HG02763 (cell line): ENCODE results near the gene CST7.
A peak's percentile ranks its signal among the peaks of the same experiment; 100 is the strongest.

Experiments
- ATAC-seq: cut with Tn5 transposase; IDR thresholded peaks from one replicate; pipeline ENCODE4 v1.9.1; 2021; ENCODE audit warnings: mild to moderate bottlenecking, moderate library complexity; ENCODE audit not compliant: unreplicated experiment

Gene CST7

GRCh38 chr20:24984961-24985640, 36.0 kb downstream of the CST7 start:
- no peak for ATAC-seq

GRCh38 chr20:24985802-24986201, 36.7 kb downstream of the CST7 start:
- ATAC-seq: no peak

GRCh38 chr20:24986436-24987015, 37.5 kb downstream of the CST7 start:
- no peak for ATAC-seq

GRCh38 chr20:24987244-24987643, 38.2 kb downstream of the CST7 start:
- no peak for ATAC-seq

- no peak for ATAC-seq
Measured at GRCh38 chr20:24987873-24988835, 39.1 kb downstream of the CST7 start.

- ATAC-seq: no peak
Measured at GRCh38 chr20:24989162-24989561, 40.1 kb downstream of the CST7 start.

GRCh38 chr20:24990810-24991252, 41.8 kb downstream of the CST7 start:
- no peak for ATAC-seq

GRCh38 chr20:24991897-24992486, 42.9 kb downstream of the CST7 start:
- peak; percentile 15 for ATAC-seq

- ATAC-seq: peak; percentile 96
Measured at GRCh38 chr20:24992487-24993205, 43.6 kb downstream of the CST7 start, which contains the start of gene APMAP. APMAP (minus strand) TSS chr20:24992751; CDS start chr20:24992688, 63 bp downstream.

- ATAC-seq: no peak
Measured at GRCh38 chr20:24993337-24994185, 44.5 kb downstream of the CST7 start.

GRCh38 chr20:24994186-24994465, 45.1 kb downstream of the CST7 start:
- ATAC-seq: no peak

GRCh38 chr20:24994470-24995368, 45.6 kb downstream of the CST7 start:
- ATAC-seq: no peak

- ATAC-seq: no peak
Measured at GRCh38 chr20:24995741-24996448, 46.8 kb downstream of the CST7 start.

GRCh38 chr20:24996449-24997377, 47.6 kb downstream of the CST7 start:
- ATAC-seq: no peak

GRCh38 chr20:24998121-24998520, 49.1 kb downstream of the CST7 start:
- no peak for ATAC-seq

- ATAC-seq: no peak
Measured at GRCh38 chr20:24998631-24999445, 49.8 kb downstream of the CST7 start.
